GM12878 (cell line): ENCODE data around the gene CRAT. TPM values are rescaled to one million over a fixed set of nuclear protein-coding genes. Genes with fewer than 3 reads are reported as not detected.

Experiments
- ATAC-seq: fragments of 200-7000 bp; cut with Tn5 transposase; 3 replicates; pipeline ENCODE4 v1.9.1; 2020; ENCODE audit warnings: mild to moderate bottlenecking, moderate library complexity
- BruUV-seq: library from RNA; stranded (reverse); fragments of 400-500 nt; replicated peaks from 2 replicates; lab custom pipeline; 2021; lab: Mats Ljungman, UMichigan
- CTCF ChIA-PET: fragments of 300-600 bp; sonication (Branson Sonifier 250); formaldehyde crosslinking; extraction: SDS; loops from one replicate; lab custom pipeline; 2021; ENCODE audit warnings: inconsistent platforms; lab: Yijun Ruan, JAX
- POLR2A ChIA-PET: fragments of 350-600 bp; formaldehyde crosslinking; extraction: SDS; loops from one replicate; lab custom pipeline; 2021; ENCODE audit warnings: inconsistent platforms; lab: Charles Lee
- RAD21 ChIA-PET: fragments of 300-600 bp; sonication (Branson Sonifier 250); formaldehyde crosslinking; loops from one replicate; lab custom pipeline; 2023; ENCODE audit warnings: antibody characterized with exemption; ENCODE audit not compliant: unreplicated experiment; lab: Charles Lee
- SMC1A ChIA-PET: fragments of 300-600 bp; sonication (Branson Sonifier 250); formaldehyde crosslinking; loops from one replicate; lab custom pipeline; 2023; ENCODE audit not compliant: unreplicated experiment, uncharacterized antibody; lab: Charles Lee
- DNase-seq: peaks from one replicate; pipeline ENCODE4 v3.0.0-alpha.2; 2011; ENCODE audit warnings: low read depth, low spot score
- FAIRE-seq: peaks from 3 replicates; lab custom pipeline; 2011; peaks lifted over from hg19 to GRCh38; lab: Jason Lieb, UNC
- H2AFZ ChIP-seq: 2 replicates; pipeline ENCODE4 v1.6.0; 2011; ENCODE audit warnings: low read depth, low read length, control low read depth; ENCODE audit not compliant: control insufficient read depth
- H3K27ac ChIP-seq: 2 replicates; pipeline ENCODE4 v1.5.1; 2011; ENCODE audit warnings: control low read depth; ENCODE audit not compliant: control insufficient read depth, insufficient read depth
- H3K27me3 ChIP-seq, 2 experiments: replicated peaks in 1 of 2; 2 replicates each; pipeline versions ENCODE4 v1.6.0 to v1.6.1; 2011; ENCODE audit warnings: low read length in 1 of 2; ENCODE audit not compliant: control insufficient read depth in 2 of 2, insufficient read depth in 2 of 2
- H3K36me3 ChIP-seq, 2 experiments: 2 replicates each; pipeline ENCODE4 v1.5.1; 2011; ENCODE audit warnings: low read length in 1 of 2; ENCODE audit not compliant: control insufficient read depth in 2 of 2, insufficient read depth in 2 of 2
- H3K4me1 ChIP-seq: 2 replicates; pipeline ENCODE4 v1.6.1; 2011; ENCODE audit warnings: mild to moderate bottlenecking, low read length, moderate library complexity, mixed read lengths; ENCODE audit not compliant: control insufficient read depth, insufficient read depth
- H3K4me2 ChIP-seq: 2 replicates; pipeline ENCODE4 v1.6.0; 2011; ENCODE audit warnings: control low read depth; ENCODE audit not compliant: control insufficient read depth, insufficient read depth
- H3K4me3 ChIP-seq: fragments of 200-600 bp; sonication (generic); 2 replicates; pipeline ENCODE4 v1.5.1; 2016
- H3K79me2 ChIP-seq: 2 replicates; pipeline ENCODE4 v1.6.0; 2011; ENCODE audit warnings: low read length; ENCODE audit not compliant: control insufficient read depth, insufficient read depth
- H3K9ac ChIP-seq: 2 replicates; pipeline ENCODE4 v1.8.0; 2011; ENCODE audit warnings: low read length, control low read depth, mixed read lengths; ENCODE audit not compliant: control insufficient read depth, insufficient read depth
- H3K9me3 ChIP-seq: replicated peaks from 3 replicates; pipeline ENCODE4 v1.5.1; 2011; ENCODE audit warnings: mild to moderate bottlenecking, low read length; ENCODE audit not compliant: control insufficient read depth, insufficient read depth
- H4K20me1 ChIP-seq: 2 replicates; pipeline ENCODE4 v1.6.0; 2011; ENCODE audit not compliant: control insufficient read depth, insufficient read depth
- RAD51 ChIP-seq: fragments of 450-650 bp; IDR thresholded peaks from 2 replicates; pipeline ENCODE4 v1.6.1; 2016; ENCODE audit warnings: moderate library complexity, mild to moderate bottlenecking, inconsistent platforms
- RFX5 ChIP-seq: IDR thresholded peaks from 2 replicates; pipeline ENCODE4 v1.6.1; 2011; ENCODE audit warnings: low read depth, low read length, improper control_type of control experiment
- STAT3 ChIP-seq: IDR thresholded peaks from 2 replicates; pipeline ENCODE4 v1.6.1; 2011; ENCODE audit warnings: low read depth, low read length, improper control_type of control experiment
- whole genome bisulfite sequencing: methylation state at CpG from one replicate; pipeline ENCODE4 v1.1.6; 2016; ENCODE audit warnings: low lambda C conversion rate; ENCODE audit not compliant: insufficient replicate concordance, insufficient coverage; ENCODE audit errors: missing lambda C conversion rate; 5-methylcytosine and 5-hydroxymethylcytosine counted together
- in situ Hi-C: fragments of 300-500 bp; cut with MboI; formaldehyde crosslinking; loops from 9 replicates; pipeline ENCODE4 v1.14.3; 2018; ENCODE audit warnings: mixed read lengths
- intact Hi-C: fragments of 100-400 bp; cut with micrococcal nuclease; formaldehyde crosslinking; loops from one replicate; pipeline ENCODE4 v1.14.2; 2022; ENCODE audit not compliant: unreplicated experiment
- polyA plus RNA-seq, 11 experiments: library from polyadenylated mRNA; depleted of rRNA in 4 of 11; unstranded in 6 of 11; stranded (reverse) in 5 of 11; fragments of >200 nt; fragmentation: Nextera tagmentation in 4 of 11; fragmentation: Illumina TruSeq in 1 of 11; extraction: Ambion mirVana in 4 of 11; extraction: Trizol in 1 of 11; gene quantifications; 1 replicate in 1 of 11; 2 replicates in 10 of 11; pipeline versions ENCODE4 v1.2.1 to v1.2.3, GENCODE V29; 2011 to 2016; ENCODE audit warnings: inconsistent platforms in 2 of 11, missing spikeins in 2 of 11, low read depth in 1 of 11
- total RNA-seq, 4 experiments: library from RNA; depleted of rRNA in 3 of 4; stranded (reverse); fragments of >200 nt in 3 of 4; fragmentation: Illumina TruSeq in 1 of 4; extraction: Trizol in 1 of 4; gene quantifications; 2 replicates each; pipeline versions ENCODE4 v1.2.1 to v1.2.3, GENCODE V29; 2013 to 2021
- TF ChIP-seq, protein P1 (sequence below): IDR thresholded peaks from 2 replicates; pipeline ENCODE4 v1.6.1; 2011; ENCODE audit warnings: borderline replicate concordance, low read depth, mild to moderate bottlenecking, moderate library complexity, mixed read lengths, low read length; ENCODE audit not compliant: insufficient read depth; ENCODE audit errors: extremely low read length
- TF ChIP-seq, protein P2 (sequence below): fragments of 450-650 bp; IDR thresholded peaks from 2 replicates; pipeline ENCODE4 v1.6.1; 2017; ENCODE audit warnings: low read depth, mild to moderate bottlenecking, moderate library complexity

The CRAT gene
- total and polyA plus RNA-seq, 10 of the 15 experiments (the other 5 are each of a cell fraction or from before 2014, with no cell fraction given): 0.10 to 3.4 (median 1.8) TPM

DNA sequence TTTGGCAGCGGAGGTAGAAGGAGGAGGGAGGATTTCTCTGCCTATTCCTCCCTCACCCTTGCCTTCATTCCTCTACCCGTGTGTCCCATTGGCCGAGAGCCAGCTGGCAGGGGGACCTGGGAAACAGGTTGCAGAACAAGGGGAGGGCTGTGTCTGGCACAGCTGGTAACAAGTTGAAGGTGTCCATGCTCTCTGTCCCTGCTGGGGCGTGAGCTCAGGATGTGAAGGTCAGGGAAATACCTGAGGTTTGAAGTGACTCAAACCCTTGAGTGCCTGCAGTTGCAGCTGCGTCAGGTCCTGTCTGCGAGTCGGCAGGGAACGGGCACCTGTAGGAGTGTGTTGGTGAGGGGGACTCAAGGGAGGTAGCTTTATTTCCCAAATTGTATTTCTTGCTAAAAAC, 58.0 kb downstream of the CRAT start:
- POLR2A ChIA-PET: no interaction called here
- H3K9ac ChIP-seq: no peak overlapping the region

More for the DNA sequence above, 58.0 kb downstream of the CRAT start:
- H3K4me1 ChIP-seq: no peaks in the 10 kb centered on the region
- H3K9me3 ChIP-seq: no peaks in the 10 kb centered on the region
- H2AFZ ChIP-seq: no peak overlapping the region
- no peak overlapping the region for H3K4me2 ChIP-seq
- no peaks in the 10 kb centered on the region for H4K20me1 ChIP-seq
- no peak for FAIRE-seq
- H3K79me2 ChIP-seq: no peaks in the 10 kb centered on the region
- intact Hi-C loops (no loop called here), in situ Hi-C loops (no loop called here)
- H3K27ac ChIP-seq: no peak overlapping the region
- ChIA-PET CTCF (no interaction called here), SMC1A (no interaction called here), RAD21 (no interaction called here)
- no TSS peak for BruUV-seq
- no peak overlapping the region for H3K4me3 ChIP-seq
- no peaks in the 10 kb centered on the region for H3K27me3 ChIP-seq
- no peak for ATAC-seq
- 87% methylated on average over 8 of the region's 8 CpGs for WGBS
- no peak for DNase-seq
- TF ChIP-seq RAD51: no peak
- TF ChIP-seq, protein P1, sequence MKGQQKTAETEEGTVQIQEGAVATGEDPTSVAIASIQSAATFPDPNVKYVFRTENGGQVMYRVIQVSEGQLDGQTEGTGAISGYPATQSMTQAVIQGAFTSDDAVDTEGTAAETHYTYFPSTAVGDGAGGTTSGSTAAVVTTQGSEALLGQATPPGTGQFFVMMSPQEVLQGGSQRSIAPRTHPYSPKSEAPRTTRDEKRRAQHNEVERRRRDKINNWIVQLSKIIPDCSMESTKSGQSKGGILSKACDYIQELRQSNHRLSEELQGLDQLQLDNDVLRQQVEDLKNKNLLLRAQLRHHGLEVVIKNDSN: no peak
- TF ChIP-seq RFX5: no peak
- TF ChIP-seq, protein P2, sequence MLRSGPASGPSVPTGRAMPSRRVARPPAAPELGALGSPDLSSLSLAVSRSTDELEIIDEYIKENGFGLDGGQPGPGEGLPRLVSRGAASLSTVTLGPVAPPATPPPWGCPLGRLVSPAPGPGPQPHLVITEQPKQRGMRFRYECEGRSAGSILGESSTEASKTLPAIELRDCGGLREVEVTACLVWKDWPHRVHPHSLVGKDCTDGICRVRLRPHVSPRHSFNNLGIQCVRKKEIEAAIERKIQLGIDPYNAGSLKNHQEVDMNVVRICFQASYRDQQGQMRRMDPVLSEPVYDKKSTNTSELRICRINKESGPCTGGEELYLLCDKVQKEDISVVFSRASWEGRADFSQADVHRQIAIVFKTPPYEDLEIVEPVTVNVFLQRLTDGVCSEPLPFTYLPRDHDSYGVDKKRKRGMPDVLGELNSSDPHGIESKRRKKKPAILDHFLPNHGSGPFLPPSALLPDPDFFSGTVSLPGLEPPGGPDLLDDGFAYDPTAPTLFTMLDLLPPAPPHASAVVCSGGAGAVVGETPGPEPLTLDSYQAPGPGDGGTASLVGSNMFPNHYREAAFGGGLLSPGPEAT: no peak
- no peak for TF ChIP-seq STAT3
- H3K36me3 ChIP-seq: peaks cover 11 to 17% of the 10 kb centered on the region in 2 experiments

Other genes starting within 250 kb of the CRAT start
Only the 7 nearest of the 10 such genes appear.
- gene DOLK, start 163.2 kb downstream of the CRAT start, total RNA-seq (2014; rRNA removed): 15.7 and 16.9 TPM in 2 replicates
- 6.8 and 7.1 TPM in 2 replicates for gene DOLK, start 163.2 kb downstream of the CRAT start, total RNA-seq (2014; rRNA removed; fragmentation: Illumina TruSeq; extraction: Trizol)
- 9.3 and 10.9 TPM in 2 replicates for gene DOLK, start 163.2 kb downstream of the CRAT start, total RNA-seq (2021)
- 3.5 and 6.4 TPM in 2 replicates for gene DOLK, start 163.2 kb downstream of the CRAT start, polyA plus RNA-seq (2011; rRNA removed)
- 8.4 and 9.0 TPM in 2 replicates for gene DOLK, start 163.2 kb downstream of the CRAT start, polyA plus RNA-seq (2014; fragmentation: Illumina TruSeq; extraction: Trizol)
- gene DOLK, start 163.2 kb downstream of the CRAT start, polyA plus RNA-seq (2014; fragmentation: Nextera tagmentation; extraction: Ambion mirVana): 1 to 10 TPM; 1.9 to 3.2 TPM
- 9.3 and 10.4 TPM in 2 replicates for gene DOLK, start 163.2 kb downstream of the CRAT start, polyA plus RNA-seq (2014; rRNA removed)
- gene DOLK, start 163.2 kb downstream of the CRAT start, polyA plus RNA-seq (2016; fragmentation: Nextera tagmentation; extraction: Ambion mirVana): 10 to 100 TPM; 17.8 to 18.2 TPM
- gene NUP188, start 163.1 kb downstream of the CRAT start, total RNA-seq (2014; rRNA removed): 43.9 and 48.1 TPM in 2 replicates
- gene NUP188, start 163.1 kb downstream of the CRAT start, total RNA-seq (2014; rRNA removed; fragmentation: Illumina TruSeq; extraction: Trizol): 32.4 and 34.0 TPM in 2 replicates
- gene NUP188, start 163.1 kb downstream of the CRAT start, total RNA-seq (2021): 61.3 and 71.5 TPM in 2 replicates
- 32.1 and 52.3 TPM in 2 replicates for gene NUP188, start 163.1 kb downstream of the CRAT start, polyA plus RNA-seq (2011; rRNA removed)
- 41.0 and 47.3 TPM in 2 replicates for gene NUP188, start 163.1 kb downstream of the CRAT start, polyA plus RNA-seq (2014; fragmentation: Illumina TruSeq; extraction: Trizol)
- 1 to 10 TPM; 1.4 to 3.5 TPM for gene NUP188, start 163.1 kb downstream of the CRAT start, polyA plus RNA-seq (2014; fragmentation: Nextera tagmentation; extraction: Ambion mirVana)
- 49.6 and 51.2 TPM in 2 replicates for gene NUP188, start 163.1 kb downstream of the CRAT start, polyA plus RNA-seq (2014; rRNA removed)
- 10 to 100 TPM; 72.9 to 73.7 TPM for gene NUP188, start 163.1 kb downstream of the CRAT start, polyA plus RNA-seq (2016; fragmentation: Nextera tagmentation; extraction: Ambion mirVana)
- 38.4 and 40.2 TPM in 2 replicates for gene SH3GLB2, start 82.5 kb downstream of the CRAT start, total RNA-seq (2014; rRNA removed)
- 19.0 and 20.3 TPM in 2 replicates for gene SH3GLB2, start 82.5 kb downstream of the CRAT start, total RNA-seq (2014; rRNA removed; fragmentation: Illumina TruSeq; extraction: Trizol)
- gene SH3GLB2, start 82.5 kb downstream of the CRAT start, total RNA-seq (2021): 57.8 and 59.9 TPM in 2 replicates
- gene SH3GLB2, start 82.5 kb downstream of the CRAT start, polyA plus RNA-seq (2011; rRNA removed): 17.4 and 34.8 TPM in 2 replicates
- 7.0 and 31.5 TPM in 2 replicates for gene SH3GLB2, start 82.5 kb downstream of the CRAT start, polyA plus RNA-seq (2014; fragmentation: Illumina TruSeq; extraction: Trizol)
- 1 to 10 TPM in 1 of 2 experiments, under 1 TPM in 1; 0.21 to 1.2 TPM for gene SH3GLB2, start 82.5 kb downstream of the CRAT start, polyA plus RNA-seq (2014; fragmentation: Nextera tagmentation; extraction: Ambion mirVana)
- 58.7 and 61.3 TPM in 2 replicates for gene SH3GLB2, start 82.5 kb downstream of the CRAT start, polyA plus RNA-seq (2014; rRNA removed)
- 10 to 100 TPM in 1 of 2 experiments, 1 to 10 TPM in 1; 5.5 to 30.1 TPM for gene SH3GLB2, start 82.5 kb downstream of the CRAT start, polyA plus RNA-seq (2016; fragmentation: Nextera tagmentation; extraction: Ambion mirVana)
- 15.5 and 15.8 TPM in 2 replicates for gene MIGA2, start 74.2 kb downstream of the CRAT start, total RNA-seq (2014; rRNA removed)
- gene MIGA2, start 74.2 kb downstream of the CRAT start, total RNA-seq (2014; rRNA removed; fragmentation: Illumina TruSeq; extraction: Trizol): 7.9 and 8.1 TPM in 2 replicates
- 27.8 and 31.0 TPM in 2 replicates for gene MIGA2, start 74.2 kb downstream of the CRAT start, total RNA-seq (2021)
- gene MIGA2, start 74.2 kb downstream of the CRAT start, polyA plus RNA-seq (2011; rRNA removed): 6.2 and 9.5 TPM in 2 replicates
- 1.5 and 6.7 TPM in 2 replicates for gene MIGA2, start 74.2 kb downstream of the CRAT start, polyA plus RNA-seq (2014; fragmentation: Illumina TruSeq; extraction: Trizol)
- under 1 TPM; 0.14 to 0.77 TPM for gene MIGA2, start 74.2 kb downstream of the CRAT start, polyA plus RNA-seq (2014; fragmentation: Nextera tagmentation; extraction: Ambion mirVana)
- 27.3 and 28.0 TPM in 2 replicates for gene MIGA2, start 74.2 kb downstream of the CRAT start, polyA plus RNA-seq (2014; rRNA removed)
- 10 to 100 TPM; 18.2 to 21.0 TPM for gene MIGA2, start 74.2 kb downstream of the CRAT start, polyA plus RNA-seq (2016; fragmentation: Nextera tagmentation; extraction: Ambion mirVana)
- 12.6 and 13.0 TPM in 2 replicates for gene DOLPP1, start 29.7 kb downstream of the CRAT start, total RNA-seq (2014; rRNA removed)
- 8.6 and 10.0 TPM in 2 replicates for gene DOLPP1, start 29.7 kb downstream of the CRAT start, total RNA-seq (2014; rRNA removed; fragmentation: Illumina TruSeq; extraction: Trizol)
- 15.2 TPM in 2 replicates for gene DOLPP1, start 29.7 kb downstream of the CRAT start, total RNA-seq (2021)
- gene DOLPP1, start 29.7 kb downstream of the CRAT start, polyA plus RNA-seq (2011; rRNA removed): 8.0 and 13.2 TPM in 2 replicates
- gene DOLPP1, start 29.7 kb downstream of the CRAT start, polyA plus RNA-seq (2014; fragmentation: Illumina TruSeq; extraction: Trizol): 6.6 and 13.6 TPM in 2 replicates
- 1 to 10 TPM in 1 of 2 experiments, under 1 TPM in 1; 0.76 to 3.5 TPM for gene DOLPP1, start 29.7 kb downstream of the CRAT start, polyA plus RNA-seq (2014; fragmentation: Nextera tagmentation; extraction: Ambion mirVana)
- 17.4 and 19.9 TPM in 2 replicates for gene DOLPP1, start 29.7 kb downstream of the CRAT start, polyA plus RNA-seq (2014; rRNA removed)
- gene DOLPP1, start 29.7 kb downstream of the CRAT start, polyA plus RNA-seq (2016; fragmentation: Nextera tagmentation; extraction: Ambion mirVana): 10 to 100 TPM; 18.9 to 19.2 TPM
- gene PTPA, start 622 bp upstream of the CRAT start, total RNA-seq (2014; rRNA removed): 86.2 and 91.7 TPM in 2 replicates
- gene PTPA, start 622 bp upstream of the CRAT start, total RNA-seq (2014; rRNA removed; fragmentation: Illumina TruSeq; extraction: Trizol): 42.9 and 45.6 TPM in 2 replicates
- gene PTPA, start 622 bp upstream of the CRAT start, total RNA-seq (2021): 91.3 and 100 TPM in 2 replicates
- gene PTPA, start 622 bp upstream of the CRAT start, polyA plus RNA-seq (2011; rRNA removed): 90.9 and 111 TPM in 2 replicates
- 56.2 and 61.6 TPM in 2 replicates for gene PTPA, start 622 bp upstream of the CRAT start, polyA plus RNA-seq (2014; fragmentation: Illumina TruSeq; extraction: Trizol)
- gene PTPA, start 622 bp upstream of the CRAT start, polyA plus RNA-seq (2014; fragmentation: Nextera tagmentation; extraction: Ambion mirVana): 1 to 10 TPM; 1.6 to 3.2 TPM
- 69.6 and 81.5 TPM in 2 replicates for gene PTPA, start 622 bp upstream of the CRAT start, polyA plus RNA-seq (2014; rRNA removed)
- 10 to 100 TPM; 48.3 to 54.0 TPM for gene PTPA, start 622 bp upstream of the CRAT start, polyA plus RNA-seq (2016; fragmentation: Nextera tagmentation; extraction: Ambion mirVana)
- gene IER5L, start 67.5 kb upstream of the CRAT start, total RNA-seq (2014; rRNA removed): 1.4 and 1.7 TPM in 2 replicates
- gene IER5L, start 67.5 kb upstream of the CRAT start, total RNA-seq (2014; rRNA removed; fragmentation: Illumina TruSeq; extraction: Trizol): 0.09 and 0.14 TPM in 2 replicates
- gene IER5L, start 67.5 kb upstream of the CRAT start, total RNA-seq (2021): 1.2 TPM in 2 replicates
- gene IER5L, start 67.5 kb upstream of the CRAT start, polyA plus RNA-seq (2011; rRNA removed): 0.35 and 0.52 TPM in 2 replicates
- gene IER5L, start 67.5 kb upstream of the CRAT start, polyA plus RNA-seq (2014; fragmentation: Illumina TruSeq; extraction: Trizol): 0.04 TPM in 1 of 2 replicates, not detected in the other
- under 1 TPM; 0.08 to 0.13 TPM for gene IER5L, start 67.5 kb upstream of the CRAT start, polyA plus RNA-seq (2014; fragmentation: Nextera tagmentation; extraction: Ambion mirVana)
- 0.67 and 1.2 TPM in 2 replicates for gene IER5L, start 67.5 kb upstream of the CRAT start, polyA plus RNA-seq (2014; rRNA removed)
- under 1 TPM; 0.13 to 0.20 TPM for gene IER5L, start 67.5 kb upstream of the CRAT start, polyA plus RNA-seq (2016; fragmentation: Nextera tagmentation; extraction: Ambion mirVana)